GM23248 (cell line): Measurements from ENCODE around the gene RNASEH2B. TPM values are rescaled to one million over a fixed set of nuclear protein-coding genes. Genes with fewer than 3 reads are reported as not detected.

Source experiments
- DNase-seq: peaks from one replicate; pipeline ENCODE4 v3.0.0-alpha.2; 2015
- H2AFZ ChIP-seq: fragments of 200-600 bp; sonication (generic); 2 replicates; pipeline ENCODE4 v1.6.1; 2016; ENCODE audit warnings: antibody characterized with exemption
- H3F3A ChIP-seq: fragments of 200-600 bp; sonication (generic); 2 replicates; pipeline ENCODE4 v1.6.1; 2016; ENCODE audit warnings: mild to moderate bottlenecking, antibody characterized with exemption, mixed run types; ENCODE audit not compliant: insufficient read depth
- H3K27ac ChIP-seq: fragments of 200-600 bp; sonication (generic); 2 replicates; pipeline ENCODE4 v1.5.1; 2016; ENCODE audit warnings: mild to moderate bottlenecking
- H3K27me3 ChIP-seq: fragments of 200-600 bp; sonication (generic); replicated peaks from 2 replicates; pipeline ENCODE4 v1.6.1; 2016; ENCODE audit warnings: mild to moderate bottlenecking; ENCODE audit not compliant: insufficient read depth
- H3K36me3 ChIP-seq: fragments of 200-600 bp; sonication (generic); 2 replicates; pipeline ENCODE4 v1.6.1; 2016; ENCODE audit warnings: low read depth, mild to moderate bottlenecking
- H3K4me1 ChIP-seq: fragments of 200-600 bp; sonication (generic); 2 replicates; pipeline ENCODE4 v1.6.1; 2016; ENCODE audit warnings: mild to moderate bottlenecking; ENCODE audit not compliant: insufficient read depth
- H3K4me2 ChIP-seq: fragments of 200-600 bp; sonication (generic); one replicate; pipeline ENCODE4 v1.6.1; 2016; ENCODE audit warnings: mild to moderate bottlenecking; ENCODE audit not compliant: unreplicated experiment
- H3K4me3 ChIP-seq: fragments of 200-600 bp; sonication (generic); 2 replicates; pipeline ENCODE4 v1.5.1; 2016; ENCODE audit warnings: mild to moderate bottlenecking
- H3K79me2 ChIP-seq: fragments of 200-600 bp; sonication (generic); 2 replicates; pipeline ENCODE4 v1.6.1; 2016; ENCODE audit warnings: mild to moderate bottlenecking; ENCODE audit not compliant: insufficient read depth
- H3K9ac ChIP-seq: fragments of 200-600 bp; sonication (generic); 2 replicates; pipeline ENCODE4 v1.6.1; 2016; ENCODE audit warnings: mild to moderate bottlenecking
- H3K9me2 ChIP-seq: fragments of 200-600 bp; sonication (generic); 2 replicates; pipeline ENCODE4 v1.6.1; 2016; ENCODE audit warnings: mixed run types, mild to moderate bottlenecking, moderate library complexity; ENCODE audit not compliant: insufficient read depth
- H3K9me3 ChIP-seq: fragments of 200-600 bp; sonication (generic); one replicate; pipeline ENCODE4 v1.6.1; 2017; ENCODE audit warnings: low read depth
- H4K20me1 ChIP-seq: fragments of 200-600 bp; sonication (generic); 2 replicates; pipeline ENCODE4 v1.6.0; 2016; ENCODE audit not compliant: insufficient read depth
- EZH2 ChIP-seq: fragments of 200-600 bp; sonication (generic); IDR thresholded peaks from 2 replicates; pipeline ENCODE4 v1.6.1; 2018; ENCODE audit warnings: antibody characterized with exemption, mild to moderate bottlenecking; ENCODE audit not compliant: insufficient read depth, poor library complexity, severe bottlenecking
- EZH2phosphoT487 ChIP-seq: fragments of 200-600 bp; sonication (generic); IDR thresholded peaks from 2 replicates; pipeline ENCODE4 v1.6.1; 2018; ENCODE audit warnings: antibody characterized with exemption, moderate library complexity, mild to moderate bottlenecking, low read depth; ENCODE audit not compliant: insufficient read depth
- WGBS, 2 experiments: methylation state at CpG; one replicate each; pipeline ENCODE4 v1.1.6; 2015 to 2017; ENCODE audit warnings: low lambda C conversion rate in 2 of 2, low coverage in 1 of 2; ENCODE audit errors: missing lambda C conversion rate in 2 of 2; 5-methylcytosine and 5-hydroxymethylcytosine counted together
- in situ Hi-C: fragments of 300-500 bp; cut with MboI; formaldehyde crosslinking; loops from 2 replicates; pipeline ENCODE4 v1.15.0; 2020
- polyA plus RNA-seq: library from polyadenylated mRNA; unstranded; fragments of >200 nt; fragmentation: Nextera tagmentation; extraction: Ambion mirVana; gene quantifications from 2 replicates; pipeline ENCODE4 v1.2.1, GENCODE V29; 2016
- total RNA-seq: library from RNA; depleted of rRNA; stranded (reverse); fragments of >200 nt; shearing (Covaris generic); gene quantifications from 2 replicates; pipeline ENCODE4 v1.2.3, GENCODE V29; 2014

RNASEH2B gene
- total and polyA plus RNA-seq, 2 experiments from 2014 or later, result 27.9 to 28.3 TPM

GRCh38 chr13:50950849-50951248 lies 41.3 kb downstream of the RNASEH2B start:
- no peaks in the 10 kb centered on the region for H3K79me2 ChIP-seq
- 24 to 36% methylated on average over 3 of the region's 3 CpGs for WGBS, 2 experiments
- H2AFZ ChIP-seq, result no peak overlapping the region
- no peak for TF ChIP-seq EZH2
- TF ChIP-seq EZH2phosphoT487, result no peak
- H3K27ac ChIP-seq, result no peak overlapping the region
- H3F3A ChIP-seq, result no peaks in the 10 kb centered on the region
- no peak overlapping the region for H3K4me3 ChIP-seq
- no peaks in the 10 kb centered on the region for H3K9me3 ChIP-seq
- no peak for DNase-seq
- H3K36me3 ChIP-seq, result 0 out of 2 replicates have a peak, but pooled peaks cover 4% of the 10 kb centered on the region
- H3K9me2 ChIP-seq, result no peaks in the 10 kb centered on the region
- H3K9ac ChIP-seq, result no peak overlapping the region
- in situ Hi-C loops, result no loop called here
- no peaks in the 10 kb centered on the region for H3K27me3 ChIP-seq
- H3K4me2 ChIP-seq, result no peak overlapping the region
- H4K20me1 ChIP-seq, result no peaks in the 10 kb centered on the region
- H3K4me1 ChIP-seq, result peaks cover 12% of the 10 kb centered on the region

DNA sequence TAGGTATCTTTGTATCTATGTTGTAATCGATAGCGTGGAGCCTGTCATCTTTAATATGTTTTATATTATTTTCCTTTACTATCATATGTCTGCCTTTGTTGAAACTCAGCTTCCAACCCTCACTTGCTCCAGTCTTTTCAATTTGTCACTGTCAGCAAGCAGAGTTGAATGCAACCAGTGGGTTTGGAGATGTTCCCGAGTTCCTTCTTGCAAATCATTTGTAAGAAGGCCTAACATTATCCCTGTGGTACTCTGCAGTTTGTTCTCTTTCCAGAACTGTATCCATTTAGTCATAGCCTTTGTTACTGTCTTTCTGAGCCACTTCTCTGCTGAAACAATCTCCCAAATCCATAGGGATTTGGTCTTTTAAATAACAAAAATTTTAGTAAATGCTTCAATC lies 41.8 kb downstream of the RNASEH2B start:
- DNase-seq, result no peak
- in situ Hi-C loops, result no loop called here

DNA sequence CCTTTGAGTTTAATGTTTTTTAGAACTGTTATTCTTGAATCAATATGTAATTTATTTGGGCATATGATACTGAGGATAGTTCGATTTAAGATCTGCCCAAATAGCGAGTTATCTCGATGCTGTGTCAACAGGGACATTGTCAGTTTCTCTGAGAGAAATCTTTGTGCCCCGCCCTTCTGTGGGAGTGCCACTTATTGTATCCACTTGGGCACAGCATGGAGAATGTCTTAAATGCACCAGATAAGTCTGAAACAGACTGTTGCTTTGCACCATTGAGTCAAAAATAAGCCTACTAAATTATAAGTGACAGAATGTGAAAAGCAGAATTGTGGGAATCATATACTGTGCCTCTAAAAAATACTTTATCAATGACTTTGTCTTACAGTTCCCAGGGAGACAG lies 45.6 kb downstream of the RNASEH2B start:
- H3K4me1 ChIP-seq, result no peaks in the 10 kb centered on the region
- no peak overlapping the region for H3K4me2 ChIP-seq
- no peak overlapping the region for H3K9ac ChIP-seq
- 97 to 100% methylated on average over 4 of the region's 4 CpGs for WGBS, 2 experiments
- no peak overlapping the region for H3K4me3 ChIP-seq
- H3K27me3 ChIP-seq, result no peaks in the 10 kb centered on the region
- DNase-seq, result no peak
- H3K27ac ChIP-seq, result no peak overlapping the region
- no peaks in the 10 kb centered on the region for H3K9me2 ChIP-seq
- in situ Hi-C loops, result no loop called here
- no peaks in the 10 kb centered on the region for H3K79me2 ChIP-seq
- no peaks in the 10 kb centered on the region for H3K36me3 ChIP-seq
- H3K9me3 ChIP-seq, result no peaks in the 10 kb centered on the region
- no peaks in the 10 kb centered on the region for H4K20me1 ChIP-seq
- TF ChIP-seq EZH2phosphoT487, result no peak
- TF ChIP-seq EZH2, result no peak
- H3F3A ChIP-seq, result no peaks in the 10 kb centered on the region
- H2AFZ ChIP-seq, result no peak overlapping the region

More for the DNA sequence above, 41.8 kb downstream of the RNASEH2B start:
- Histone ChIP-seq H3F3A (no peaks in the 10 kb centered on the region), H3K9ac (no peak overlapping the region), H3K4me1 (peaks cover 11% of the 10 kb centered on the region), H3K9me3 (no peaks in the 10 kb centered on the region), H3K9me2 (no peaks in the 10 kb centered on the region), H3K27me3 (no peaks in the 10 kb centered on the region), H3K4me2 (no peak overlapping the region), H3K36me3 (0 out of 2 replicates have a peak, but pooled peaks cover 4% of the 10 kb centered on the region), H3K27ac (no peak overlapping the region), H3K79me2 (no peaks in the 10 kb centered on the region), H2AFZ (no peak overlapping the region), H3K4me3 (no peak overlapping the region), H4K20me1 (no peaks in the 10 kb centered on the region)
- 23 to 28% methylated on average over 3 of the region's 3 CpGs for WGBS, 2 experiments
- TF ChIP-seq EZH2, result no peak

DNA sequence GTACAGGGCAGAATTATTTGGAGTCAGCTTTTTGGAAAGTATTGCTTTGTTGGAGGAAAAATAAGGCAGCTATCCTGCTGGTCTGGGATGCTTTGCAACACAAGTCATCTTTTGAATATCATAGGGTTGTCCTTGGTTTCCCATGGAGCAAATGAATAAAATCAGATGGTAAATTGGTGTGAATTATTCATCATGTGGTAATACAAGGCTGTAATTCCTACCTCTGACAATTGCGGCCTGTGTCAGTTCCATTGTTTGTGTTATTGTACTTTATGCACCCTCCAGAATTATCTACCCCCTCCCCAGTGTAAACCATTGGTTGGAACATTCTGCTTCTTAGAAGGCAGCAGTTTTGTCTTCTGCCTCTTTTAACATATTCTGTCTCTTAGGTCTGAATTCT lies 46.2 kb downstream of the RNASEH2B start:
- Histone ChIP-seq H2AFZ (no peak overlapping the region), H3K9ac (no peak overlapping the region), H3K27ac (no peak overlapping the region), H3K9me2 (no peaks in the 10 kb centered on the region), H3K4me3 (no peak overlapping the region), H4K20me1 (no peaks in the 10 kb centered on the region), H3K9me3 (no peaks in the 10 kb centered on the region), H3K27me3 (no peaks in the 10 kb centered on the region), H3K36me3 (no peaks in the 10 kb centered on the region), H3K4me1 (no peaks in the 10 kb centered on the region), H3K4me2 (no peak overlapping the region), H3F3A (no peaks in the 10 kb centered on the region), H3K79me2 (no peaks in the 10 kb centered on the region)
- in situ Hi-C loops, result no loop called here
- TF ChIP-seq EZH2 (no peak), EZH2phosphoT487 (no peak)
- DNase-seq, result no peak
- 96 to 100% methylated on average over 1 of the region's 1 CpG for WGBS, 2 experiments

GRCh38 chr13:50957620-50958019 lies 48.0 kb downstream of the RNASEH2B start:
- no peaks in the 10 kb centered on the region for H3K9me2 ChIP-seq
- H3K36me3 ChIP-seq, result peaks cover 3% of the 10 kb centered on the region; the same call in 1 of the 2 replicates
- no peaks in the 10 kb centered on the region for H3K9me3 ChIP-seq
- TF ChIP-seq EZH2 (no peak), EZH2phosphoT487 (no peak)
- no peak overlapping the region for H3K4me2 ChIP-seq
- 81 to 94% methylated on average over 2 of the region's 2 CpGs for whole genome bisulfite sequencing, 2 experiments
- H3K4me1 ChIP-seq, result no peaks in the 10 kb centered on the region
- in situ Hi-C loops, result no loop called here
- no peak overlapping the region for H2AFZ ChIP-seq
- H3K9ac ChIP-seq, result no peak overlapping the region
- no peaks in the 10 kb centered on the region for H3K79me2 ChIP-seq
- H3K27ac ChIP-seq, result no peak overlapping the region
- H4K20me1 ChIP-seq, result no peaks in the 10 kb centered on the region
- H3K27me3 ChIP-seq, result no peaks in the 10 kb centered on the region
- DNase-seq, result no peak
- no peak overlapping the region for H3K4me3 ChIP-seq
- no peaks in the 10 kb centered on the region for H3F3A ChIP-seq
